ENCODE results near the gene INPP5D. TPM values are rescaled to one million over a fixed set of nuclear protein-coding genes. Genes with fewer than 3 reads are reported as not detected.

INPP5D gene
- total RNA-seq, 1 donor from 2014 or later: 29.4 TPM

DNA sequence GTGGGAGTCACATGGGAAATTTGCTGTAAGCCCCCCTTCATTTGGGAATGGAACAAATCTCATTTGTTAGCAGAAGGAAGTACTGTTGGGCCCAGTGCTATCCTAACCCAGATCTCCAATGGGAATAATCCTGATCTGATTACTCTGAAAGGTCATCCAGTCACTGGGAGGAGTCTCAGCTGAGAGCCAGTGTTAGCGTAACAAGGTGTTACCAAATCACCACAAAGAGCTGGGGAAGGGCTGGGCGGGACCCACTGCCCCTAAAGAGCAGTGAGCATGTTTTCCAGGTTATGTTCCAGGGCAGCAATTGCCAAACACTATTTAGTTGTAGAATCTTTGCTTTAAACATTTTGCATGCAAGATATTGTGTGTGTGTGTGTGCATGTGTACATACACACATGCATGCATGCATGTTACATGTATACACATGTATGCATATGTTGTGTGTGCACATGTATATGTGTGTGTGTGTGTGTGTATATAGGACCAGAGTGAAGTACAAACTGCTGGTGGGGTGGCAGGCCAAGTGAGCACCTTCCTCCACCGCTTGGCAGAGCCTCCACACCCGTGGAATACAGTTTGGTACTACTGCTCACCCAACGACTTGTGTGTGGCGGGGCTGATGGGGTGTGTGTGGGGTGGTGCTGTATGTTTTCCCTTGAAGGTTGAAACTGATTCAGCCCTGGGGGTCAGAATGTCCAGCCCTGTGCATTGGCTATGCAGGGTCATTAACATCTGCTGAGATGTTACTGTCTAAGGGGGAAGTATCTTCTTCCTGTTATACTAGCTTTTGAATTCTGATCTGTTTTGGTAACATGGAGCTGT lies 15.2 kb downstream of the INPP5D start:
- DNase-seq (ENCODE audit: low read depth in 2 of 2): peak in 1 of 2 donors; percentile 34

DNA sequence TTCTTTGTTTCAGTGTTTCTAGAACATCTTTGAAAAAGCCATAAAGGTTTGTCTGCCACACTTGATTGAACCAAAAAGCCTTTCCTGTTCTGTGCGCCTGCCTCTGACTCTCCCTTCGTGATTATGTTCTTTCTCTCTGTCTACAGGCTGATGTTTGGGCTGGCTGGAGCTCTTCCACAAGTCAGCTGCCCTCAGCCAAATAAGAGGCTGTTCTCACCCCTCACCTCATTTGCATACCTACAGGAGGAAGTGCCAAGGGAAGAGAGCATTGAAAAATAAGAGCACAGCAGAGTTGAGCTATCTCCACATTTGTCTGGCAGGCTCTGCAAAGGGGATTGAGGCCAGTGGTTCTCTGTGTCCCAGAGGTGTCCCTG lies 15.8 kb downstream of the INPP5D start:
- peak in 1 of 2 donors; percentile 52 for DNase-seq (ENCODE audit: low read depth in 2 of 2)

DNA sequence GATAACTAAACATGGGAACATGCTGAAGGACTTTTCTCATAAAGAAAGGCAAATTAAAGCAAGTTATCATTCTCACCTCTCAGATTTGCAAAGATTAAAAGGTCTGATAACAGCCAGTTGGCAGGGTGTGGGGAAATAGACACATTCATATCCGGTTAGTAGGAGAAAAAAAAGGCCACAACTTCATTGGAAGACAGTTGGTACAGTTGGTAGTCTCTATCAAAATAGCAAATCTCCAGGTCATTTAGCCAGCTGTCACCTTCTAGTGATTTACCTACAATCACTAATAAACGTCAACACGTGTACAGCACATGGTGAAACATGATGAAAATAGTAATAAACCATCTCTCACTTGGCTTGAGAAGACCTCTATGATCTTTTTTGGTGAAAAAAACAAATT lies 16.6 kb downstream of the INPP5D start:
- DNase-seq (ENCODE audit: low read depth in 2 of 2): peak in 1 of 2 donors; percentile 87

DNA sequence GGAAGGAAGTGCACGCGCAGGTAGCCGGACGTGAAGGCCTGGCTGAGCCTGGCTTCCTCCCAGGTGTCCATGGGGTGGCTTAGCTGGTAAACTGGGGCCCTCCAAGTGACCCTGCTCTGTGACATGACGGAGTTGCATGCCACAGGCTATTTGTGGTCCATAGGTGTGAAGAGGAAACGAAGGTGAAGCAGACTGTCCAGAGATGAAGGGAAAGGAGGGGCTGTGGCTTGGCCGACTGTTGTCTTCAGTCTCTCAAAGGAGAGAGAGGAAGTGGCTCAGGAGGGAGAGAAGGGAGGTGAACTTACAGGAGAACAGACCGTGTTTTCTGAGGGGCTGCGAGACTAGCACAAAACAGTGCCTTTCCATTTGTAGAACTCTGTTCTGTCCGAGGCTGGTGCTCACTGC lies 19.3 kb downstream of the INPP5D start:
- DNase-seq (ENCODE audit: low read depth in 2 of 2): no peak

DNA sequence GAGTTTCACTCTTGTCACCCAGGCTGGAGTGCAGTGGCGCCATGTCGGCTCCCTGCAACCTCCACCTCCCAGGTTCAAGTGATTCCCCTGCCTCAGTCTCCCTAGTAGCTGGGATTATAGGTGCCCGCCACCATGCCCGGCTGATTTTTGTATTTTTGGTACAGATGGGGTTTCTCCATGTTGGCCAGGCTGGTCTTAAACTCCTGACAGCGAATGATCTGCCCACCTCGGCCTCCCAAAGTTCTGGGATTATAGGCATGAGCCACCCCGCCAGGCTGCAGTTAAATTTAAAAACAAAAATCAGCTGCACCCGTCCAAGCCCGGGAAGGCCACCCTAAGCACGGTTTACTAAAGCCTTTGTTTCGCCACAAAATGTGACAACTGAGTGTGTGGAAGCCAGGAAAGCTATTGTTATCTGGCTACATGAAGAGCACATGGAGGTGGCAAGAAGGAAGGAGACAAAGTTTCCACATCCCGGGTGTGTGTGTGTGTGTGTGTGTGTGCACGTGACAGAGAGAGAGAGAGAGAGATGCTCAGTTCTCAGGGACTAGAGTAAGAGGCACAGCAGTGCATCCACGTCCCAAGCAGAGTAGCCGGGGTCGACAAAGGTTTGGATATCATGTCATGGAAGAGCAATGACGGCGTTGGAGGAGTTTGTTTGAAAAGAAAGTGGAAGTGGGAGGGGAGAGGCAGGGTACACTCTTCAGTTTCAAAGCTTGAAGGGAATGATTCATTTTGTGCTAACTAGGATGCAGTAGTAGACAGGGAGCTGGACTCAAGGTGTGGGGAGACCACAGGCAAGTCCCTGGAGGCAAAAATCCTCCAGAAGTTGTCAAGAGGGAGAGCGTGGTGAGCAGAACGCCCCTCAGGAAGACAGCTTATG lies 20.1 kb downstream of the INPP5D start:
- DNase-seq (ENCODE audit: low read depth in 2 of 2): no peak

DNA sequence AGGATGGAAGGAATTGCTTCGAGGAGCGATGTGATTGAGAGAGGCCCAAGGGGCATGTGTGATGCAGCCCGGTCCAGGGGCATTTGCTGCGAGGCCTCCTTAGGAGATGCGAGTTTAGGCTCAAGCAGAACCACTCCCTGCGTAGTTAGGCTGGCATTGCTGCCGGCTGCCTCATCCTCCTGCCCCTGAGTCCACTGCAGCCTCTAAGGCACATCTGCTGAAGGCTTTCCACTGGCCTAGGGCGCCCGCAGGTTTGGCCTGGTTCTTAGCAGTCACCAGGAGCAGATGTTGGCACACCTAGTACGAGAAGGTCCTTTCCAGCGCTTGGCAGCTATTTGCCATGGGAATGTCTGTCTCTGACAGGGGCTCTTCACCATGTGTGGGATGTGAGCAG lies 20.7 kb downstream of the INPP5D start:
- no peak for DNase-seq (ENCODE audit: low read depth in 2 of 2)

DNA sequence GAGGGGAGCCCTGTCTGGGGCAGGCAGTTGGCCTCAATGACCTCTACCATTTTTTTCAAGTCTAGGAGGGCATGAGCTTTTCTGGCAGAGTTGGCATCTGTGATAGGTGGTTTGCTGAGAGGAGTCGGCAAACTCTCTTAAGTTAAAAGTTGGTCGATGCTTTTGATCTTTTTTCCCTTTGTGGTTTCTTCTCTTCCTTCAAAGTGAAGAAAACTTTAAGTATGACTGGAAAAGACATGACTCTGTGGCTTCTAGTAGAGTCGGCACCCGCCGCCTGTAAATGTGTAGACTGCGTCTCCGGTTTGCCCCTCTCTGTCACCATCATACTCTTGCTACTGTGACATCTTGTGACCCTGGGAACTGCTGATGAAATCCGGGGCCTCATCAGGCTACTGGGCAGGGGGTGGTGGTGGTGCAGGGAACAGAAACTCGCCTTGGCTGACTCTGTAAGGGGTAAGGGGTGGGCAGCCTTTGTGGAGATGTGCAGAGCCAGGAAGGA lies 21.1 kb downstream of the INPP5D start:
- no peak for DNase-seq (ENCODE audit: low read depth in 2 of 2)

DNA sequence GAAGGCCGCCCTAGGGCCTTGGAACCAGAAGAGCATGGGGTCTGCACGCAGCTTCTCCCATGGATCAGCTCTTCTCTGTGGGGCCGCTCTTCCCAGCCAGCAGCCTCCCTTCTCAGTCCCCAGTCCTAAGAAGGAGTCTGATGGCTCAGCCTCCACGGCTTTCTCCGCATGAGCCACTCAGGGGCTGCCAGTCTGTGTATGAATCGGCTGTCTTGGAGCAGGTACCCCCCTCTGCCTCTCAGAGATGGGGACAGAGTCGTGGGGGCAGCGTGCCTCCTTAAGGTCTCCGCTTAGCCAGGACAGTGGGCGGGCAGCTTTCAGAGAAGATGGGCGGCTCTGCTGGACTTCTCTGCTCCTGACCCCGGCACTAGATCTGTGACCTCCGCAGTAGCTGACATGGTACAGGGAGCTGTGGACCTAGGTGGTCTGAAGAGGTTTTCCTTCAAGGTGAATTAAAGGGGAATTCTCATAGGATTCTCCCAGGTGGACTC lies 21.6 kb downstream of the INPP5D start:
- DNase-seq (ENCODE audit: low read depth in 2 of 2): no peak

DNA sequence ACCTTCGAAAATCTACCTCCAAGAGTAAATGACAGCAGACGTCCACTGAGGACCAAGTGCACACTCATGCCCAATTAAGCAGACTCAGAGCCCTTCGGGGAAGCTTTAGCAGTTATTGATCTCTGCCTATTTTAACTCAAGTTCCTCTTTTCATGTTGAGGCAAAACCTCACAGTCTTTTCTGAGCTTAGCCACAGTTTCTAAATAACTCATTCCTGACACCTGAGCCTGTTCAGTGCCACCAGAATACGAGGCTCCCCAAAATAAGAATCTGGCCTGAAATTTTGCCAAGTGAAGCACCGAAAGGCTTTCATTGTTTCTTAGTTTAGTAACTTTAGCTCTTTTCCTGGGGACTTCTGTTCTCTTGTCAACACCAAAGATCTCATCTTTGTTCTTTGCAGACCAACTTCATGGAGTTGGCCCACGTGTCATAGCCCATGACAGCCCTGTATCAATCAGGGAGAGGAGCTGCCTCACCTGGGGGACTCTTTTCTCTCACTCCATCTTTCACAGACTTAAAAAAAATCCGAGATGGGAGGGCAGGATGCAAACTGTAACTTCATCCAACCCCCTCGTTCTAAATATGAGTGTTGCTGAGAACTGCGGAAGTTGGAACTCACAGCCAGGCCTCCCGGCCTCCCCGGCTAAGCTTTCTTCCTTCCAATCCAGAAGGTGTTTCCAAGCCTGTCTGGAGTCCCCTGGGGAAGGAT lies 22.2 kb downstream of the INPP5D start:
- no peak for DNase-seq (ENCODE audit: low read depth in 2 of 2)

DNA sequence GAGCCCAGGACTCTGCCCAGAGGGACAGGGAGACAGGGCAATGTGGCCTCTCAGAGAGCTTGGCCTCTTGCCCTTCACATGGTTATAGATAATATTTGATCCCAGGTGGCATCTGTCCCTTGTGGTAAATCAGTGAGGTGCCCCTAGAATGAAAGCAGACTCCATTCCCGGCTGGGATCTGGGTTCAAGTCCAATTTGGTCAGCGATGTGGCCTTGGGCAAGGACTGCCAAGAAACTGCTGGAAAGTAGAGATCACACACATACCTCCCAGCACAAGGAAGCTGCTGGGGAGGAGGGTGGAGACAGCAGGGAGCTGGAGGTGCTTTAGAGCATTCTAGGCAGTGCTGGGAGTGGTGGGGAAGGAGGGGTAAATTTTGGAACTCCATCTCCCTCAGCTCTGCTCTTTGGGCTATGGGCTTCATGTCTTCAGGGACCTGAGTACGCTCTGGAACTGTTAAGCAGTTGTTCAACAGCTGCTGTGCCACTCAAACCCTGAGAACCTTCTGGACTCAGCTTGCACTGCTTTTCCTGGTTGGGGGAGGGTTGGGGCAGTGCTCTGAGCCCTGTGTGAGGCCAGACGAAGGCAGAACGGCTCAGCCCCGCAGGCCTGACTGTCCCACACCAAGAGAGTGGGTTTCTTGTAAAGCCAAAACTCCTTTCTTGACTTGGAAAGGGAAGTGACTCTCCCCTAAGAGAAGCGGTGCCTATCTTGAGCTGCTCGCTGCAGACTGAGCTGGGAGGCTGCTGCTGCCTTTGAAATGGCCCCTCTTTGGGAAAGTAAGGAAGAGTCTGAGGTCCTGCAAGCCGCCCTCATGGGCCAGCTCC lies 23.0 kb downstream of the INPP5D start:
- no peak for DNase-seq (ENCODE audit: low read depth in 2 of 2)

DNA sequence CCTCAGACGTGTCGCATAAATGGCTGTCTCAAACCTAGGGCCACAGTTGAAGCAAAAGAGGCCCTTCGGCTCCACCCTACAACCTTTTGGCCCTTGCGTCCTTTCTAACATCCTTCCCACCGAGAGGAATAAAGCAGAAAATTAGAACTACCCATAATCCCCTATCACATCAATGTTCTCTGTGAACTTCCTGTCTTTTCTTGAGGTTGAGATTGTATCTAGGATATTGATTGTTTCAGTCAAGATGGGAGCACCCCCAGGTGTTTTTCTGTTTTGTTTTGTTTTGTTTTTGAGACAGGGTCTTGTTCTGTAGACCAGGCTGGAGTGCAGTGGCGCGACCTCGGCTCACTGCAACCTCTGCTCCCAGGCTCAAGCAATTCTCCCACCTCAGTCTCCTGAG lies 23.6 kb downstream of the INPP5D start:
- DNase-seq (ENCODE audit: low read depth in 2 of 2): no peak

DNA sequence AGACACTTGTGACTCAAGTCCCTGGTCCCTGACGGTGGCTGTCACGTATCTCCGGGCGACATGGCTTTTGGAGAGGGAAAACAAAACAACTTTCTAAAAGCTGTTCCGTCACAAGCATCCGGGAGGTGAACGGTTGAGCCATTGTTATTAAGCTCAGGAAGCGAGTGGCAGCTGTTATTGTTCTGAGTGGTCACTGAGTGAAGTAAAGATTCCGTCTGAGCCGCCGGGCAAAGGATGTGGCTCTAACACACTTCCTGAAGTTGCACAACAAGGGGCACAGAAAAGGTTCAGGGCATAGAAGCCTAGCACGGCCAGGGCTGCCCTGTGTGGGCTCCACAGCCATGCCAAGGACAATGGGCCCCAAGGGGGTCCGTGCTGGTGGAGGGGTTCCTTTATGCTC lies 24.3 kb downstream of the INPP5D start:
- peak; percentile 89 to 94 for DNase-seq (ENCODE audit: low read depth in 2 of 2)

DNA sequence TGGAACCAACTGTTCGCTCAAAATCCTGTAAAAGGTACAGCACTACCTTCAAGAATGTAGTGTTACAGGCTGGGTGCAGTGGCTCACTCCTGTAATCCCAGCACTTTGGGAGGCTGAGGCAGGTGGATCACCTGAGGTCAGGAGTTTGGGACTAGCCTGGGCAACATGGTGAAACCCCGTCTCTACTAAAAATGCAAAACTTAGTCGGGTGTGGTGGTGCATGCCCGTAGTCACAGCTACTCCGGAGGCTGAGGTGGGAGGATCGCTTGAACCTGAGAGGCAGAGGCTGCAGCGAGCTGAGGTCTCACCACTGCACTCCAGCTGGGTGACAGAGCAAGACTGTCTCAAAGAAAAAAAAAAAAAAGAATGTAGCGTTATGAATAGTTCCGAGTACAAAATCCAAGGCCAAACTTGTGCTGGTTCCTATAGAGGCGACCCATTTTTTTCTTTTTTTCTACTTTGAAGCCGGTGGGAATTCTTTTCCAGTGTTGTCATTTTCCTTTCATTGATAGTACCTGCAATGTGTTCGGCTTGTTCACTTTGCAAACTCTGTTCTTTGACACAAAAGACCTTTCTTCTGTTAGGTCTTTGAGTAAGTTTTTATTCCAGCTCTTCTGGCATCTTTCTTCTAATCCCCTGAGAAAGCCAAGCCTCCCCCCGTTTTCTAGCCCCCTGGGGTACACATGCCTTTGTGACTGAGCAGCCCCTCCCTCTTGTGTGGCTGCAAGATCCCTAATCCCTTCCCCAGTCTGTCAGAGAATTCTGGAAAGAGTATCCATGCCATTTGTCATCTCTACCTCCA lies 25.1 kb downstream of the INPP5D start:
- DNase-seq (ENCODE audit: low read depth in 2 of 2): peak in 1 of 2 donors; percentile 42

DNA sequence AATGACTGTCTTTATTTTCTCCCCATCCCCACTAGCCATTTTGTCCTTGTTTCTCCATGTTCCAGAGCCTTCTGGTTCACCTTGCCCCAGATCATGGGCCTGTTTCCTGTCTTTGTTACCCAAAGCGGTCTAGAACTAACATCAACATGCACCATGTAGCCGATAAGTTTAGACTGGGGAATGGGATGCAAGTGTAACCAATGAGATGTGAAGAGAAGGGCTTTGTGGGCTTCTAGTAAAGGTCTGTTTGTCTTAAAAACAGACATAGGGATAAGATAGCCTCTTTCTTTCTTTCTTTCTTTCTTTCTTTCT lies 25.7 kb downstream of the INPP5D start:
- peak in 1 of 2 donors; percentile 57 for DNase-seq (ENCODE audit: low read depth in 2 of 2)

DNA sequence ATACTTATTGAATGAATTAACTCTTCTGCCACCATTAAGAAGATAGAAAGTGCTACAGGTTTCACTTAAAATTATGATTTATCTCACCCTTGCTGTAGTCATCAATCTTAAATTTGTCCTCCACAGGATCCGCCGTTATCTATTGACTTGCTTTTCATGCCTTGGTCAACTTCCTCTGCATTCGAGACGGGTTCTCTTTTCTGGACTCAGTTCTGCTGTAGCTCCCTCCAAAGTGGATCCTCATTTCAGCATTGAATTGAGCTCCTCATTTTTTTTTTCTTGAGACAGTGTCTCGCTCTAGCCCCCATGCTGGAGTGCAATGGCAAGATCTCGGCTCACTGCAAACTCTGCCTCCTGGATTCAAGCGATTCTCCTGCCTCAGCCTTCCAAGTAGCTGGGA lies 27.6 kb downstream of the INPP5D start:
- DNase-seq (ENCODE audit: low read depth in 2 of 2): no peak

DNA sequence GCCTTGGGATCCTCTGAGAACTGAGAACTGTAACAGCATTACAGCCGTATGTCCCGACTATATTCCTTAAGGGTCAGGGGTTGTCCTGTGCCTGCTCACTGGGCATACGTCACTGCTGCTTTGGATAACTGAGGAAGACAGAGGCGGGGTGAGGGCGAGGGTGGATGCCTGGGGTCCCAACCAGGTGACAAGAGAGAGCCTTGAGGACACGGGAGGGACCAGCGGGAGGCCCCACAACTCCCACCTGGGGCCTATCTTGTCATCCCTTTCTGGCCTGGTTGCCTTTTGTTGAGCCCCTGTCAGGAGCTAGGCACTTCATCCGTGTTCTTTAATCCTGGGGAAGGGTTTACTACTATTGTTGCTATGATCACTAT lies 28.8 kb downstream of the INPP5D start:
- no peak for DNase-seq (ENCODE audit: low read depth in 2 of 2)

DNA sequence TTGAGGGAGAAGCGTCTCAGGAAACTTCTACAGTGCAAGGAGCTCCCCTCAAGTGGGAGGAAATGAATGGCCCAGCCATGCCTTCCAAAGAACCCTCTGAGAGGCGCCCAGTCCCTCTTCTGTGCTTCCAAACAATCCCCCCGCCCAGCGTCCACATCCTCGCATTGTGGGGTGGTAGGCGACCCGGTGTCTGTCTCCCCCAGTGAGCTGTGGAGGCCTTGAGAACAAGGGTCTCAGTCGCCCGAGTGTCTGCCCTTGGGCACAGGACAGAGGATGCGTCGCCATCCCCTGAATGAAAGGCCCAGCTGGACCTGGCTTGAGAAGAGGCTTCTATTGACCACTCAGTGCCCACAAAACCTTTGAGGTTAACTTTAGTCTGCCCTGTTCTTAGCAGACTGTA lies 29.7 kb downstream of the INPP5D start:
- DNase-seq (ENCODE audit: low read depth in 2 of 2): no peak

DNA sequence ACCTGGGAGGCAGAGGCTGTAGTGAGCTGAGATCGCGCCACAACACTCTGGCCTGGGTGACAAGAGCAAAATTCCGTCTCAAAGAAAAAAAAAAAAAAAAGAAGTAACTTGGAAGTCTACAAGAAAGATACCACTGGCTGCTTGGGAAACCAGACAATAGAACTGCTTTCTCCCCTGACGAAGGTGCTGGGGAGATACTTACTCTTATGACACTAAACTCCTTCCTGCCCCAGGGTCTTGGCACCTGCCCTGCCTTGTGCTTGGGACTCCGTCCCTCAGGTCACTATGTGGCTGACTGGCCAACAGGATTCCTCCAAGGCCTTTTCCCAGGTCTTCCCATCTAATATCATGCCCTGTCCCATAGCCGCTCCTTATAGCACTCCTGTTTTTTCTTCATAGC lies 30.7 kb downstream of the INPP5D start:
- no peak for DNase-seq (ENCODE audit: low read depth in 2 of 2)

DNA sequence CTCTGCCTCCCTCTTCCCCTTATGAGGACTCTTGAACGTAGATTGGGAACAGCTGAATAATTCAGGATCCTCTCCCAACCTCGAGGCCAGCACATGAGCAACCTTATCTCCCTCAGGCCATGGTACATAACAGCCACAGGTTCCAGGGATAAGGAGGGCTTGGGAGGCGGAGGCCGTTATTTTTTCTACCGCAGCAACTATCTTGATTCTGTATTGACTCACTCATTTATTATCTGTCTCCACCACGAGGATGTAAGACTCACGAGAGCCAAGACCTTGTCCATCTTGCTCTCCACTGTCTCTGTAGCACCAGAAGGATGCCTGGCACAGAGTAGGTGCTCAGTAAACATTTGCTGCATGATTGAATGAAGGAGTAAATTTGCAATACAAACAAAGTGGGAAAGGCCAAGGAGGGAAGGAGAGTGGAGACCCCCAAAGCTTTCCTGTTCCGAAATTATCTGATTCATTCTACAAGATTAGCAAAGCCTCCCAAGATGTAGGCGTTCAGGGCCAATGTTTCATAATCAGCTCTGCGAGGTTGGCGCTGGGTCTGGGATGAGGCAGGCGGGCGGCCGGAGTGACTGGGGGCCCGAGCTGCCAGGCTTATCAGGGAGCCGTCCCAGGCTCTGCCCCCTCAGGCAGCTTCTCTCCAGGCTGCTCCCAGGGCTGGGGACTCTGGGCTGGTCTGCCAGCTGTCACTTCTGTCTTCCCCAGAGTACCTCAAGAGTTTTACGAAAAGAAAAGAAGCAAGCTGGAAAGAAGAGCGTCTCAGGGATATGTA lies 31.6 kb downstream of the INPP5D start:
- no peak for DNase-seq (ENCODE audit: low read depth in 2 of 2)
